ENCODE measurements around the gene GREB1. TPM values are rescaled to one million over a fixed set of nuclear protein-coding genes. Genes with fewer than 3 reads are reported as not detected.

GREB1 gene
- total and polyA plus RNA-seq, 2 of the 13 experiments (the other 11 are each of a cell fraction or from before 2014, with no cell fraction given) = 31.3 to 61.2 TPM

- TF ChIP-seq ZNF225 (CRISPR knock-in tag; IDR thresholded peaks at IDR 0.05) = no peak
- 0 out of 2 replicates have a peak, but pooled peaks have one; percentile 62 for TF ChIP-seq PAX8 (CRISPR knock-in tag; IDR thresholded peaks at IDR 0.05; ENCODE audit: borderline replicate concordance)
- no peak for TF ChIP-seq THAP8 (CRISPR knock-in tag; IDR thresholded peaks at IDR 0.05; ENCODE audit: borderline replicate concordance)
- TF ChIP-seq BRD4 (CRISPR knock-in tag; IDR thresholded peaks at IDR 0.05) = peak; percentile 34; the same call in 1 of the 2 replicates
- no peak for TF ChIP-seq RFX3 (CRISPR knock-in tag; IDR thresholded peaks at IDR 0.05)
- no peak for TF ChIP-seq BRF2 (CRISPR knock-in tag; IDR thresholded peaks at IDR 0.05)
- no peak for TF ChIP-seq TP53 (CRISPR knock-in tag; conservative IDR thresholded peaks at IDR 0.05)
- no peak for TF ChIP-seq HDAC6 (IDR thresholded peaks at IDR 0.05; ENCODE audit: low read depth, low read length)
- no peak for TF ChIP-seq ATF5 (CRISPR knock-in tag; IDR thresholded peaks at IDR 0.05; ENCODE audit: low read depth)
- no peak for TF ChIP-seq ZNF24 (IDR thresholded peaks at IDR 0.05)
- TF ChIP-seq SUZ12 (IDR thresholded peaks at IDR 0.05; ENCODE audit: low read depth, low read length) = no peak
- TF ChIP-seq ASH2L (IDR thresholded peaks at IDR 0.05; ENCODE audit: insufficient read length, low read depth, low read length) = no peak
- TF ChIP-seq ZFX (CRISPR knock-in tag; IDR thresholded peaks at IDR 0.05; ENCODE audit: low read depth) = peak; percentile 34; the same call in 1 of the 2 replicates
- TF ChIP-seq ZNF782 (CRISPR knock-in tag; IDR thresholded peaks at IDR 0.05; ENCODE audit: borderline replicate concordance) = 0 out of 2 replicates have a peak, but pooled peaks have one; percentile 54
- TF ChIP-seq NFE2L1 (CRISPR knock-in tag; IDR thresholded peaks at IDR 0.05; ENCODE audit: borderline replicate concordance) = no peak
- no peak for TF ChIP-seq E2F1 (CRISPR knock-in tag; IDR thresholded peaks at IDR 0.05)
- TF ChIP-seq PHF21A (CRISPR knock-in tag; IDR thresholded peaks at IDR 0.05) = peak; percentile 44; the same call in 1 of the 2 replicates
- no peak for TF ChIP-seq MEIS1 (CRISPR knock-in tag; IDR thresholded peaks at IDR 0.05; ENCODE audit: borderline replicate concordance)
- no peak for TF ChIP-seq PCBP2 (optimal IDR thresholded peaks at IDR 0.05; ENCODE audit: low read depth, low read length, poor library complexity, severe bottlenecking)
- TF ChIP-seq NCOA5 (CRISPR knock-in tag; IDR thresholded peaks at IDR 0.05) = no peak
- TF ChIP-seq SMARCC2 (IDR thresholded peaks at IDR 0.05) = no peak
- no peak for TF ChIP-seq DR1 (CRISPR knock-in tag; IDR thresholded peaks at IDR 0.05)
- no peak for TF ChIP-seq HCFC1 (IDR thresholded peaks at IDR 0.05; ENCODE audit: low read depth, low read length)
- TF ChIP-seq ZBTB39 (CRISPR knock-in tag; IDR thresholded peaks at IDR 0.05) = no peak
- TF ChIP-seq SIX4 (CRISPR knock-in tag; IDR thresholded peaks at IDR 0.05) = no peak
- TF ChIP-seq ERF (CRISPR knock-in tag; IDR thresholded peaks at IDR 0.05) = no peak
- no peak for TF ChIP-seq NFRKB (IDR thresholded peaks at IDR 0.05)
Measured at GRCh38 chr2:11530864-11531465, 2.9 kb upstream of the GREB1 start (continued).

Measured in HepG2 (cell line).